GM06990 (cell line): ENCODE measurements around the gene CRISPLD2.

Experiments used
- DNase-seq: peaks from one replicate; pipeline ENCODE4 v3.0.0-alpha.2; 2011; ENCODE audit not compliant: insufficient read length; ENCODE audit errors: extremely low read depth
- H3K27me3 ChIP-seq: replicated peaks from 2 replicates; pipeline ENCODE4 v1.6.0; 2011; ENCODE audit warnings: low read length; ENCODE audit not compliant: control insufficient read depth, insufficient read depth
- H3K36me3 ChIP-seq: 2 replicates; pipeline ENCODE4 v1.5.1; 2011; ENCODE audit warnings: low read length; ENCODE audit not compliant: control insufficient read depth, insufficient read depth
- H3K4me3 ChIP-seq: replicated peaks from 2 replicates; pipeline ENCODE4 v1.5.1; 2011; ENCODE audit warnings: low read depth, mild to moderate bottlenecking, control low read depth, low read length
- TF ChIP-seq, protein P1 (sequence below): IDR thresholded peaks from 2 replicates; pipeline ENCODE4 v1.5.1; 2011; ENCODE audit warnings: low read length, control low read depth, mild to moderate bottlenecking, inconsistent platforms; ENCODE audit not compliant: insufficient read depth, poor library complexity, severe bottlenecking

CRISPLD2 gene

DNA sequence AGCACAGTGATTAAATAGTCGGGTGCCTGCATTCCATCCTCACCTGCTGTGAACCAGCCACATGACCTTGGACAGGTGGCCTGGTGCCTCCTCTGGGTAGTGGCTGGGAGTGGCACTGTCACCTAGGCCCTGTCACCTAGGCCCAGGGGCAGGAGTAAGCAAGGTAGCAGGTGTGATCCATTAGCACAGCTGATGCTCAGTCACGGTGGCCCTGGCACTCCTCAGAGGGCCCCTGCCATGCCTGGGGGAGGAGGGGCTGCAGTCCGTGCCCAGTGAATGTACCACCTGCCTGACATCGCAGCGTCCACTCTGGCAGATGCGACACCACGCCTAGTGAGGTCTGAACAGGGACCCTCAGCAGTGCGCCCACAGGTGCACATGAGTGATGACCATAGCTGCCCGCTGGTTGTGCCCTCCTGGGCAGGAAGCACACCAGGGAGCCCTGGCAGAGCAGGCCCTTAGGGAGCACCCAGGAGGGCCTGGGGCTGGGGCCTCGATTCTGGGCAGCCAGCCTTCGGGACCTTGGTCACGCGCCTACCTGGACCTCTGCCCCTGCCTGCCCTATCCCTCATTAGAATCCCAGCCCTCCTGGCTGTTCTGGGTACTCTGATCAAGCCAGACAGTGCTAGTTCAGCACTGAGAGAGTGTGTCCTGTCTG, 33.1 kb upstream of the CRISPLD2 start:
- H3K4me3 ChIP-seq, result no peak overlapping the region

DNA sequence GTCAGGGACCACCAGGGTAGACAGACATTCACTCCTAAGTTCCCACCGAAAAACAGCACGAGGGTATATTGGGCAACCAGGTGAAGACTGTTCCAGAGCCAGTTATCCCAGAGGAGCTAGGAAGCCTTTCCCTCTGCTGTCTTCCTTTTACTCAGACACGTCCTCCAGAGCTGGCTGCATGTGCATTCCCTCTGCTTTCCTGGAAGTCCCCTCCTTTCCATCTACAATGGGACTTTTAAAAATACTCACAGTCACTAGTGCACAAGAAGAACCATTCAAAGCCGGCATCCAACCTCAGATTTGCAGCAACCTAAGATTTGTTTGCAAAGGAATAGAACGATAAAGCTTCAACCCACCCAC, 32.5 kb upstream of the CRISPLD2 start:
- Histone ChIP-seq H3K4me3 (no peak overlapping the region), H3K27me3 (no peaks in the 10 kb centered on the region), H3K36me3 (no peaks in the 10 kb centered on the region; the same call in 1 of the 2 replicates)
- DNase-seq, result no peak
- TF ChIP-seq, protein P1, sequence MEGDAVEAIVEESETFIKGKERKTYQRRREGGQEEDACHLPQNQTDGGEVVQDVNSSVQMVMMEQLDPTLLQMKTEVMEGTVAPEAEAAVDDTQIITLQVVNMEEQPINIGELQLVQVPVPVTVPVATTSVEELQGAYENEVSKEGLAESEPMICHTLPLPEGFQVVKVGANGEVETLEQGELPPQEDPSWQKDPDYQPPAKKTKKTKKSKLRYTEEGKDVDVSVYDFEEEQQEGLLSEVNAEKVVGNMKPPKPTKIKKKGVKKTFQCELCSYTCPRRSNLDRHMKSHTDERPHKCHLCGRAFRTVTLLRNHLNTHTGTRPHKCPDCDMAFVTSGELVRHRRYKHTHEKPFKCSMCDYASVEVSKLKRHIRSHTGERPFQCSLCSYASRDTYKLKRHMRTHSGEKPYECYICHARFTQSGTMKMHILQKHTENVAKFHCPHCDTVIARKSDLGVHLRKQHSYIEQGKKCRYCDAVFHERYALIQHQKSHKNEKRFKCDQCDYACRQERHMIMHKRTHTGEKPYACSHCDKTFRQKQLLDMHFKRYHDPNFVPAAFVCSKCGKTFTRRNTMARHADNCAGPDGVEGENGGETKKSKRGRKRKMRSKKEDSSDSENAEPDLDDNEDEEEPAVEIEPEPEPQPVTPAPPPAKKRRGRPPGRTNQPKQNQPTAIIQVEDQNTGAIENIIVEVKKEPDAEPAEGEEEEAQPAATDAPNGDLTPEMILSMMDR, result no peak

More for the DNA sequence above, 33.1 kb upstream of the CRISPLD2 start:
- Histone ChIP-seq H3K36me3 (no peaks in the 10 kb centered on the region; the same call in 1 of the 2 replicates), H3K27me3 (no peaks in the 10 kb centered on the region)
- DNase-seq, result no peak
- TF ChIP-seq, protein P1, result no peak

DNA sequence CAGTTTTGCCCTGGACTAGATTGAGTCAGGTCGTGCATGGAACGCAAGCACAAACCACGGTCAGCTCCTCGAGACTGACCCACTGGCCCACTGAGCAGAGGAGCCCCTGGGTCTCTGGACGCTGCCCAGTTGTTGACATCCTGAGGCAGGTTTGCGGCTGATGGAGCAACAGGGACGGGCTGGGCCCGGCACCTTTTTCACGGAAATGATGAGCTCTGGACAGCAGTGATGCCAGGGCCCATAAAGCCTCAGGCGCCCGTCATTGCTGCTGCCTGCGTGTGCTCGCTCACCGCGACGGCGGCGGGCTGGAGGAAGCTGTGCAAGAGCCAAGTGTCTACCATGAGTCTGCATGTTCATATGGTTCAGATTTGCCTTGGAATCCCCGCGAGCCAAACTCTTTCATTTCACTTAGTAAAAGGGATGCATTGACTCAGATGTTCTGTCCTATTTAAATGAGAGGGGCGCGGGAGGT, 30.8 kb upstream of the CRISPLD2 start:
- no peak overlapping the region for H3K4me3 ChIP-seq
- no peaks in the 10 kb centered on the region for H3K27me3 ChIP-seq
- TF ChIP-seq, protein P1, result no peak
- no peaks in the 10 kb centered on the region; the same call in 1 of the 2 replicates for H3K36me3 ChIP-seq
- no peak for DNase-seq

DNA sequence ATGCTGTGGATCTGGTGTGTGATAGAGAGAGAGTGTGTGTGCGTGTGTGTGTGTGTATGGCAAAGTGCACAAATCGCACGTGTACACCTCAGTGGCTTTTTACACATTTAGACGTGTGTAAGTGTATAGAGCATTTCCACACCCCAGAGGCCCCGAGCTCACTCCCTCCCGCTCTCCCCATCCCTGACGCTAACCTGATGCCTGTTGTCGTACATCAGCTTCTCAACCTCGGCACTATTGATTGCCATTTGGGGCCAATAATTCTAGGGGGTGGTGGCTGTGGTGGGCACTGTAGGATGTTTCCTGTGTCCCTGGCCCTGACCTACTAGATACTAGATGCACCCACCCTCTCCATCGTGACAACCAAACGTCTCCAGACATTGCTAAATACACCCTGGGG, 30.4 kb upstream of the CRISPLD2 start:
- Histone ChIP-seq H3K27me3 (no peaks in the 10 kb centered on the region), H3K4me3 (no peak overlapping the region), H3K36me3 (no peaks in the 10 kb centered on the region; the same call in 1 of the 2 replicates)
- TF ChIP-seq, protein P1, result no peak
- no peak for DNase-seq

DNA sequence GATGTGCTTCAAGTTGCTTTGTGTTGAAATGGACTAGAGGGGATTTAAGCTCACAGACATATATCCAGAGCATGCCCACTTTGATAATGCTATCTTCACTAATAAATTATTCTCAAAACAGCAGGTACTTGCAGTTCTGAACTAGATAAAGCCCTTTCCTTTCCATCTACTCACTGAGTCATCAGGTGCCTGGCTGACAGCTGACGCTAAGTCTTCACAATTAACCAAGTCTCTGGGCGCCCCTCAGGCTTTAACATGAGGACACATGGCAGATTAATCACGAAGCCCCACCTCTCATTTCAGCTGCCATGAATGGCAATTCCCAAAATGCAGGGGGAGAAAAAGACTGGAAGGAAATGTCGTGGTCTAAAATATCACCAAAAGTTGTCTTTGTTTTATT, 29.5 kb upstream of the CRISPLD2 start:
- TF ChIP-seq, protein P1, result no peak
- no peak overlapping the region for H3K4me3 ChIP-seq
- H3K27me3 ChIP-seq, result no peaks in the 10 kb centered on the region
- no peaks in the 10 kb centered on the region; the same call in 1 of the 2 replicates for H3K36me3 ChIP-seq
- DNase-seq, result no peak
